Epidermal melanocyte (primary cell): ENCODE data around the gene AHRR.
A peak's percentile ranks its signal among the peaks of the same experiment; 100 is the strongest.

Experiments used
- DNase-seq: peaks from one replicate; pipeline ENCODE4 v3.0.0; 2011; ENCODE audit warnings: low spot score; ENCODE audit not compliant: insufficient read length

Gene AHRR

DNA sequence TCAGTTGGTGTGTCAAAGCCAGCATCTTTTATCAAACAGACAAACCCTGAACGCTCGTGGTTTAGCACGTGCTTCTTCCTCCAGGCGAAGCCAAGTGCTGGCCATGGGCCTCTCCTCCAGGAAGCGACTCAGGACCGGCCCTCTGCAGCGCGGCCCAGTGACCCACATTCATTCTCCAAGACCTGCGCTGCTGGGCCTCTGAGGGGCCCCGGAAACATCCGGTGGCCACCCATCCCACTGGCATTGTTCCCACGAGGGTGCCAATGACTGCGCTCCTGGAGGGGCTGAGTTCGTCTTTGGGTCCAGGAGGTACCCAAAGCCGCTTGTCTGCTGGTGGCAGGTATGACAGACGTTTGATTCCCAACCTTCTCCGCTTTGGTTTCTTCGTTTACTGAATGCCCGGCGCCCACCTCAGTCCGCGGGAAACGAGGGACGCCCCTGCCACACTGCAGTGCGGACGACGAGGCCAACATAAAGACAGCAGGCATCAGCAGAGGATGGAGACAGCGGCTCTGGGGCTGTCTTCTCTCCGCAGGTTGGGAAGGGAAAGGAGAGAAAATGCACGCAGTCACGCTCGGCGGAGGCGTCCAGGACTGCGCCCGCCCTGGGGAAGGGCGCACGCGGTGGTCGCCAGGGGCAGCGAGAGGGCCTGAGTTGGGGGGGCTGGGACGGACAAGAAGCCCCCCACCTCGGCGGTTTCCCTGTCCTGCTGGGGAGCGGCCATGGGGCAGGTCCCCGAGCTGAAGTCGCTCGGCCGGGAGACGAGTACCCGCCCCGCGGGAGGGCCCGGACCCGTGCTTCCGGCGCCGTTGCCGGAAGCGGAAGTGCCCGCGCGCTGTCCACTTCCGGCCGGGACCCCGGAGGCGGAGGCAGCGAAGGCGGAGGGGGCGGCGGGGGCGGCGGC lies 121.1 kb downstream of the AHRR start, which contains the start of gene EXOC3:
Gene EXOC3, plus strand, starts transcription at position 842 of the 904 bp plus-strand sequence. CDS start 3,030 bp downstream, outside the sequence.
- DNase-seq, result peak; percentile 97

GRCh38 chr5:443239-444151 lies 122.0 kb downstream of the AHRR start:
- DNase-seq, result no peak

GRCh38 chr5:444226-444625 lies 122.7 kb downstream of the AHRR start:
- no peak for DNase-seq

GRCh38 chr5:445591-445990 lies 124.1 kb downstream of the AHRR start:
- no peak for DNase-seq

DNA sequence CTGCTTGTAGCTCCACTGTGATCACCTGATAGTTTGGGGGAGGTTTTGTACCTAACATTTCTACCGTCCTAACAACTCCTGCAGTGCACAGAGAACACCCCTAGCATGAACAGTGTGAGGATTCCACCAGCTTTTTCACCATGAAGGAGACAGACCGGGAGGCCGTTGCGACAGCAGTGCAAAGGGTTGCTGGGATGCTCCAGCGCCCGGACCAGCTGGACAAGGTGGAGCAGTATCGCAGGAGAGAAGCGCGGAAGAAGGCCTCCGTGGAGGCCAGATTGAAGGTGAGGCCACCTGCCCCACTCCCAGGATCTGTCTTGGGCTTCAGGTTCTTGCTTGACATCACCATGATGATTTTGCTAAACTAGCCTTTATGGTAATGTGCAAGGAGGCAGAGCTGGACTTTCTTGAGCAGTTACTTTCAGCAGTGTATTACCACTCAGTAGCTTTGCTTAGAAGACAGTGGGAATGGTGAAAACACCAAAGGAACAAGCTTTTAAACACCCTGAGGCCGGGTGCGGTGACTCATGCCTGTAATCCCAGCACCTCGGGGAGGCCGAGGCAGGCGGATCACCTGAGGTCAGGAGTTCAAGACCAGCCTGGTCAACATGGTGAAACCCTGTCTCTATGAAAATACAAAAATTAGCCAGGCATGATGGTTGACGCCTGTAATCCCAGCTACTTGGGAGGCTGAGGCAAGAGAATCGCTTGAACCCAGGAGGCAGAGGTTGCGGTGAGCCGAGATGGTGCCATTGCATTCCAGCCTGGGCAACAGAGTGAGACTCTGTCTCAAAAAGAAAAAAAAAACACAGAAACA lies 124.8 kb downstream of the AHRR start:
- DNase-seq, result no peak

GRCh38 chr5:446883-447263 lies 125.4 kb downstream of the AHRR start:
- peak; percentile 48 for DNase-seq

DNA sequence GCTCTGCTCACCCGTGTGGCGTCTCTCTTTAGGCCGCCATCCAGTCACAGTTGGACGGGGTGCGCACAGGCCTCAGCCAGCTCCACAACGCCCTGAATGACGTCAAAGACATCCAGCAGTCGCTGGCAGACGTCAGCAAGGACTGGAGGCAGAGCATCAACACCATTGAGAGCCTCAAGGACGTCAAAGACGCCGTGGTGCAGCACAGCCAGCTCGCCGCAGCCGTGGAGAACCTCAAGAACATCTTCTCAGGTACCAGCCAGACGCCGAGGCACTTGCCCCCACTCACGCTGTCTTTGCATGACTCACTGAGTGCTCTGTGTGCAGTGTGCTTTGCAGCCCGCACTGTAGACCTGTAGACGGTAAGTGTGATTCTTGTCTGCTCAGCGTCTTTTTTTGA lies 126.0 kb downstream of the AHRR start:
- DNase-seq, result no peak

GRCh38 chr5:448061-448765 lies 126.7 kb downstream of the AHRR start:
- DNase-seq, result no peak

GRCh38 chr5:448766-449090 lies 127.2 kb downstream of the AHRR start:
- no peak for DNase-seq

DNA sequence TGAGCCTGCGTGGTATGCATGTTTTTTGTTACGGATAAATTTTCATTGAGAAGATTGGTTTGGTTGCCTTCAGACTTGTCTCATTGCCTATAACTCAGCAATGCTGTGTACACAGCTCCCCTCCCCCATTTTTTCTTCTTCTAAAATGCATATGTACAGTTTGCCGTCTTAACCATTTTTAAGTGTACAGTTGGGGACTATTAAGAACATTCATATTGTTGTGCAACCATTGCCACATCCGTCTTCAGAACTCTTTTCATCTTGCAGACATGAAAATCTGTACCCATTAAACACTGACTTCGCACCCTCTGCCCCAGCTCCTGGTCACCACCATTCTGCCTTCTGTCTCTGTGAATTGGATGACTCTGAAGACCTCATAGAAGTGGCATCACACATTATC lies 127.6 kb downstream of the AHRR start:
- DNase-seq, result no peak

GRCh38 chr5:451587-452458 lies 130.3 kb downstream of the AHRR start:
- DNase-seq, result no peak

GRCh38 chr5:452978-453710 lies 131.6 kb downstream of the AHRR start:
- DNase-seq, result no peak

GRCh38 chr5:453725-454481 lies 132.4 kb downstream of the AHRR start:
- no peak for DNase-seq

DNA sequence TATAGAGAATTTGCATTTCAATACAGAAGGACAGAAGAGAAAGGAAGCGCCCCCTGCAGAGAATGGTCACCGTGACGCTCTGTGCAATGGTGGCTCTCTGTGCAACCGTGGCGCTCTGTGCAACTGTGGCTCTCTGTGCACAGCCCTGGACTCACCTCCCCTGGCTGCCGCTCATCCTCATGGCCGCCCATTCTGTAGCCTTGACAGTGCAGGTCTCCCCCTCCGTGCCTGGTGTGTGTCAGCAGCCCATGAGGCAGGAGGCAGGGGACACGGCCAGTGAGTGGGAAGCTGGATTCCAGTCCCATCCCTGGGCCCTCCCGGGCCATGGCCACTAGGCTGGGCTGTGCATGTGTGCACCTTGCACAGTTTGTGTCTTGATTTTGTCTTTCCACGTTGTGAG lies 133.4 kb downstream of the AHRR start:
- DNase-seq, result no peak

DNA sequence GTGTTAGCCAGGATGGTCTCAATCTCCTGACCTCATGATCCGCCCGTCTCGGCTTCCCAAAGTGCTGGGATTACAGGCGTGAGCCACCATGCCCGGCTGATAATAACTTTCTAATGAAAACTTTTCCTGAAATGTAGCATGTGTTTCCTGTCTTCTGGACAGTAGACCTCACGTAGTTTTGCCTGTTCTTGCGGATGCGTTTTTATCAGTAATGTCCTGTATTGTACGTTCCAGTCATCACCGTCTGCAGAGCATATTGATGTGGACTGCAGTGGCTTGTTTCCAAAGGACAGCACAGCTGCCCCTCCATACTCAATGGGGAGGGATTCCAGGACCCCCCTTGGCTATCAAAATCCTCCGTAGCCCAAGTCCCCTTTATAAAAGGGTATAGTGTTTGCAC lies 134.3 kb downstream of the AHRR start:
- no peak for DNase-seq

DNA sequence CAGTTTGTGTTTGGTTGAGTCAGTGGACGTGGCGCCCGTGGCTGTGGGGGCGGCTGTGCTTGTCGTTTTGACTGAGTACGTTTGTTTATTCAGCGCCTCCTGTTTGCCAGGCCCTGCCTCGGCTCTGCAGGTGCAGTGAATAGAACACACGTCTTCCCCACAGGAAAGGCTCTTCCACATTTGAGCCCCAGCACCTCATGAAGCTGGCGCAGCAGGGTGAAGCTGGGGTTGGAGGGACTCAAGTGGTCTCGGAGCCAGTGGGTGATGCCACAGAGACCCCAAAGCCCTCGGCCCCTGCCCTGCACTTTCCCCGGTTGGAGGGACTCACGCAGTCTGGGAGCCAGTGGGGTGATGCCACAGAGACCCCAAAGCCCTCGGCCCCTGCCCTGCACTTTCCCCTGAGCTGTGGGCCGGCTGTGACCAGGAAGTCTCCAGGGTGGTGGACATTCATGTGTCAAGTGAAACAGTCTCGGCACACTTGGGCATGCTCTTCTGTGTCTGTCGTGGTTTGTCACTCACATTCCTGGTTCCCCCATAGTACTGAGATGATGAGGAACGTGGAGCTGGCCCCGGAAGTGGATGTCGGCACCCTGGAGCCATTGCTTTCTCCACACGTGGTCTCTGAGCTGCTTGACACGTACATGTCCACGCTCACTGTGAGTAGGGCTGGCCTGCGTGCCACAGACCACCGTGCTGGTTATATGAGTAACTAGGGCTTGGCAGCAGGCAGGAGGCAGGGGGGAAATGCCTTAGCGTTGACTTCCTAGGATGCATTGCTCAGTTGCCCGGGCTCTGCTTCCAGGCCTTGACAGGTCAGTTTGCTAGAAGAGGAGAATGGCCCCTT lies 135.1 kb downstream of the AHRR start:
- no peak for DNase-seq

DNA sequence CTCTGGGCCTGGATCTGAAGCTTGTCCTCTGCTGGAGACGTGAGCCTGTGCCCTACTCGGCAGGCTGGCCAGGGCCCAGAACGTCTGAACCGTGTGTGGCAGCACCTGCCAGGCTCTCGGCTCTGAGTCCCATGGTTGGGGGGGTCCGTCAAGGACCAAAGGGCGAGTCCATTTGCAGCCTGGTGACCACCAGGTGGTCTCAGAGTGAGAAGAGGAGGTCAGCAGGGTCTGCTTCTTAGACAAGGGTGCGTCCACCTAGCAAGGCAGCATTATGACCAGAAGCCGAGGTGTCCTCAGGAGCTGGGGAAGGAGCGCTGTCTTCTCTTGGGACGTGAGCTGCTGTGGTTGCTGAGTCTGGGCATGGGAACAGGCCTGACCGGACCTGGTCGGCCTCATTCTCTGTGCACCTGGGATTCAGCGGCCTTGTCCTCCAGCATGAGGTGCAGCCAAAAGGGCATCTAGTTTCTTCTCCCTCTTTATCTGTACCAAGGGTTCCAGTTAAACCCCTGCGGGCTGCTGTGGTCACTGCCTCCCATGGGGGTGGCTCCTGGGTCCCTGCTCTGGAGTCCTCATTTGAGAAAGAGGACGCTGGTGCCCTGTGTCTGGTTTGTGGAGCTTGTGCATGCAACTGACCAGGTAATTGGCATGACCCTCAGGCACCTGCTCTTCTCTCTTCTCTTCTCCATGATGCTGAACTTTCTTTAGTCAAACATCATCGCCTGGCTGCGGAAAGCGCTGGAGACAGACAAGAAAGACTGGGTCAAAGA lies 135.9 kb downstream of the AHRR start:
- DNase-seq, result no peak
